ENCODE results near the gene MAN1A2. TPM values are rescaled to one million over a fixed set of nuclear protein-coding genes. Genes with fewer than 3 reads are reported as not detected.

Gene MAN1A2
- total RNA-seq, 1 donor: 43.7 TPM

DNA sequence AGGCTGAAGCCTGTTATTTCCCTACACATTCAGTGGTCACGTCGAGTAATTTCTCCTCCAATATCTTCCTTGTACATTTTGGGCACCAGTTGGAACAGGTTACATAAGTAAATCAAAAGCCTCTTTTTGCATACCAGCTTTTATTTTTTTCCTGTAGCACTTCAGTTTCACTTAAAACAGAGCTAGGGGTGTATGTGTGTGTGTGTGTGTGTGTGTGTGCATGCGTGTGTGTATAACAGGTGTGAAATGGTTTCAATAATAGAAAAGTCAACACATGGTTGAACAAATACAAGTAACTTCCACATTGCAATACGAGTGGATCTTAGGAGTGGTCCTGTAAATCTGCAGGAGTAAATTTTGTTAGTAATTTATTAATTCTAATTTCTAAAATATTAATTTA, 3.0 kb upstream of the MAN1A2 start:
- no peak for DNase-seq (ENCODE audit: low read depth)
- H3K4me3 ChIP-seq (ENCODE audit: low read depth, low read length): no peak overlapping the region
- TF ChIP-seq, protein P1, sequence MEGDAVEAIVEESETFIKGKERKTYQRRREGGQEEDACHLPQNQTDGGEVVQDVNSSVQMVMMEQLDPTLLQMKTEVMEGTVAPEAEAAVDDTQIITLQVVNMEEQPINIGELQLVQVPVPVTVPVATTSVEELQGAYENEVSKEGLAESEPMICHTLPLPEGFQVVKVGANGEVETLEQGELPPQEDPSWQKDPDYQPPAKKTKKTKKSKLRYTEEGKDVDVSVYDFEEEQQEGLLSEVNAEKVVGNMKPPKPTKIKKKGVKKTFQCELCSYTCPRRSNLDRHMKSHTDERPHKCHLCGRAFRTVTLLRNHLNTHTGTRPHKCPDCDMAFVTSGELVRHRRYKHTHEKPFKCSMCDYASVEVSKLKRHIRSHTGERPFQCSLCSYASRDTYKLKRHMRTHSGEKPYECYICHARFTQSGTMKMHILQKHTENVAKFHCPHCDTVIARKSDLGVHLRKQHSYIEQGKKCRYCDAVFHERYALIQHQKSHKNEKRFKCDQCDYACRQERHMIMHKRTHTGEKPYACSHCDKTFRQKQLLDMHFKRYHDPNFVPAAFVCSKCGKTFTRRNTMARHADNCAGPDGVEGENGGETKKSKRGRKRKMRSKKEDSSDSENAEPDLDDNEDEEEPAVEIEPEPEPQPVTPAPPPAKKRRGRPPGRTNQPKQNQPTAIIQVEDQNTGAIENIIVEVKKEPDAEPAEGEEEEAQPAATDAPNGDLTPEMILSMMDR (IDR thresholded peaks at IDR 0.05; ENCODE audit: insufficient read depth, low read length): no peak

DNA sequence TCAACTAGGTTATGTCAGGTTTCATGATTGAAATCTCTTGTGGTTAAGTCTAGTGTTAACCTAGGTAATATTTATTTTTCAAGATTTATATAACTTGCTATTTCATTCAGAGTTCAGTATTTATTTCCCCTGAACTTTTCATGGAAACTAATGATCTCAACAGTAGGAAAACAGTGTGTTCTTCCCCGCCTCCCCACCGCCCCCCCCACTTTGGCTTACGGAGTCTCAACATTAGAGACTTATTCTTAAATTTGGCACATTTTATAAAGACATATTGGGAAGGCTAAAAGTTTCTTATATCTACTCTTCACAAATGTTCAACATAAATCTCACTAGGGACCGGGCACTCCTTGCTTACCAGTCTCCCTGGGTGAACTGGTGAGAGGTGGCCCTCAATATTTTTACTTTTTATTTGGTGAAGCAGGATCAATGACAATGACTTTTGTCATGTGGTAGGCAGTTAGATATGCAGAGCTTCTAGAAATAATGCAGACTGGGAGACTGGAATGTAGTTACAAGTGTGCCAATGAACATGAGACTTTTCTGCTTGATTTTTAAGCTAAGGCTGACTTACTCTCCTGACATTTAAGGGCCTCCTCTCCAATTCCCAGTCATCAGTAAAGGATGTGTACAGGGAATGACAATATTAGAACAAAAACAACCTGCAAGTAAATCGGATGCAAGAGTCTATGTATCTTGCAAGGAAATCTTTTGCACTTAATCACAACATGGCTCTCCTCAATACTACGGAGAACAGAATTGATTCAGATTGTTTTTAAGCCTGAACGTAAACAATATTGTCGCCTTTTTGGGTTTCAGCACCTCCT, 1.7 kb upstream of the MAN1A2 start:
- H3K4me3 ChIP-seq (ENCODE audit: low read depth, low read length): peak overlapping the region; percentile 75
- TF ChIP-seq, protein P1 (IDR thresholded peaks at IDR 0.05; ENCODE audit: insufficient read depth, low read length): no peak
- DNase-seq (ENCODE audit: low read depth): peak; percentile 43

DNA sequence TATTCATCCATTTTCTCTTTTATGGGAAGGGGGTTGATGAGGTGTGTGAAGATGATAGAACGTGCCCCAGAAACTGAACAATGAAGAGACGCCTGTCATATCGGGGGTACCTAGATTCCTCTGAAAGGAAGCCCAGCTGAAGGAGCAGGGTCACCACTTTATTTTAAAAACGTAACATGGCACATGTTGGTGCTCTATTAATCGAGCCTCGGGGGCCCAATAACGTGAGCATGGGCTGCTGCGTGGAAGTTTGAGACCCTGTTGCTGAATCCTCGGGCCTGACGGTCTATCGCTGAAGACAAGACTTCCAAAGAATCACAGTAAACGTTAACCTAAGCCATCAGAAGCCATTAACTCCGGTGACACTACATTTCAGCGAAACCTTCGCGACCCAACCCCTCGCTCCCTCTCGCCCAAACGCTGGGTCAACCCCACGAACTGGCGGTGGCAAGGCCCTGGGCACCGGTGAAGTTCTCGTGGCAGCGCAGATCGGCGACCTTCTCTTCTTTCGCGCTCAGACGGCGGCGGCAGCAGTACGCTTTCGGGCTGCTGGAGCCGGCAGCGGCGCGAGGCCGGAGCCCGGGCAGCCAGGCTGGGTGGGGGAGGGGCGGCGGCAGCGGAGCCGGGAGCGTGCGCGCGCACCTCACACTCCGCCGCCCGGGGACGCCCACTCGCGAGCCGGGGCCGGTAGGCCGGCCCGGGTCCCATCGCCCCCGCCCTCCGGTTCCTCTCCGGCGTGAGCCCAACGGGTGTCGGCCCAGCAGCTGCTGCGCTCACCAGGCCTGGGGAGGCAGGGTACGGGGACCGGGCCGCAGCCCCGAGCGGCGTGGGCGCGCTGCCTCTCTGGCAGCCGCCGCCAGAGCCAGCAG, 838 bp upstream of the MAN1A2 start:
- DNase-seq (ENCODE audit: low read depth): peak; percentile 67
- TF ChIP-seq, protein P1 (IDR thresholded peaks at IDR 0.05; ENCODE audit: insufficient read depth, low read length): no peak
- peak overlapping the region; percentile 75 for H3K4me3 ChIP-seq (ENCODE audit: low read depth, low read length)

DNA sequence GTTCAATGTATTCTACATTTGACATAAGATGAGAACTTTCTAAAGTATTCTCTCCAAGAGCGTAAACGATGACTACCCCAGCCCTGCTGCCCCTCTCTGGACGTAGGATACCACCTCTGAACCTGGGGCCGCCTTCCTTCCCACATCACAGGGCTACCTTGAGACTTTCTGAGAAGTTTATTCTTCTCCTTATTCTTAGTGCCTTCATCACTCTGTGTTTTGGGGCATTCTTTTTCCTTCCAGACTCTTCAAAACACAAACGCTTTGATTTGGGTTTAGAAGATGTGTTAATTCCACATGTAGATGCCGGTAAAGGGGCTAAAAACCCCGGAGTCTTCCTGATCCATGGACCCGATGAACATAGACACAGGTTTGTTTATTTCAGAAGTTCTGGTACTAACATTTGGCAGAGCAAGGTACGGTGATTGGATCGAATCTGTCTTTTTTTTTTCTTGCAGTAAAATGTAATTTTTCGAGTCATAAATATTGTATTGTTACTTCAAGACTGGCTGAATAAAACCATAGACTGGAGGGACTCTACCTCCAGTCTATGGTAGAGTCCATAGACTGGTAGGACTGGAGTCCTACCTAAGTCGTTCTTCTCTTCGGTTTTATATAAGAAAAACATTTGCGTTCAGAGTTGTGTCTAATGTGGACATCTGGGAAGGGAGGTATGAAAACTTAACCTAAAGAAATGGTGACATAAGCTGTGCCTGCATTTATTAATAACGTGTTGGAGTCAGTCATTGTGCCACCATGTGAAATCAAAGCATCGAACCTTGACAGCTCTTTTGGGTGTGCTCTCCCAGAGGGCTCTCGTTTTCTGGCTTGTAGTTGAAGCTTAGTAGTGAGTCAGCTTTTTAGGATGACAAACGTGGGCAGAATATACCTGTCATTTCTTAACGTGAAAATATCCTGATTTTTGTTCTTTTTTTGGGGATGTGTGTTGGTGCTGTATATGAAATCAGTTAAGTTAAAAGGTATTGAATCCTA, 1.2 kb downstream of the MAN1A2 start:
- no peak for DNase-seq (ENCODE audit: low read depth)
- peak overlapping the region; percentile 75 for H3K4me3 ChIP-seq (ENCODE audit: low read depth, low read length)
- TF ChIP-seq, protein P1 (IDR thresholded peaks at IDR 0.05; ENCODE audit: insufficient read depth, low read length): no peak

DNA sequence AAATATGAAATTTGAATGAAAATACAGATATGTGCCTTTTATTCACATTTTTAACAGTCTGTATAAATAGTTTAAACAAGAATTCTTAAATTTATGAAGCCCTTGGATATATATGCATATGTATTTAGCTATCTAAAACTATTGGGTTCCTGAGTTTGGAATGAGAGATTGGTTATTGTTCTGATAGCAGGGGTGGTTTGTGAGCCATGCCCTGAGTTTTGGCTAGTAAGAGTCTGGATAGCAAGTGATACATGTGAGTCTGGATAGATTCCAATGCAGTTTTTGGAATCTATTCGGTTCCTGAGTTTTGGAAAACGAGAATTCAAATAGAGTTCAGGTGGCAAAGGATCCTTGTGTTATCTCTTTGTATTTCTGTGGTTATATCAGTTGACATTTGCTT, 2.8 kb downstream of the MAN1A2 start:
- H3K4me3 ChIP-seq (ENCODE audit: low read depth, low read length): peak overlapping the region; percentile 75
- TF ChIP-seq, protein P1 (IDR thresholded peaks at IDR 0.05; ENCODE audit: insufficient read depth, low read length): no peak
- no peak for DNase-seq (ENCODE audit: low read depth)

DNA sequence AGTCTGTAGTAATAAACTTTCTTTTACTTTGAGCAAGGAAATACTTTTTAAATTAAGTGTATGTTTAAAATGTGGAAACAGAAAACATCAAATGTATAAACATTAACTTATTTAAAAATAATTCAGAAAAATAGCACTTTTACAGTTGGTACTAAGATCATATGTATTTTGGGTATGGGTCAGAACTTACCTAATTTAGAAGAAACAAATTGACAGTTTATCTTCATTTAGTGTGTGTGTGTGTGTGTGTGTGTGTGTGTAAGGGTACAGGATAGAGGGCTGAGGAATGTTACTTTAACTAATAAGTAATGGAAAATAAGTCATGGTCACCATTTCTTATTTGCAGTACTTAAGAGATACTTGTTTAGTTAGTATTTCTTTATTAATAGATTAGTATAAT, 3.3 kb downstream of the MAN1A2 start:
- TF ChIP-seq, protein P1 (IDR thresholded peaks at IDR 0.05; ENCODE audit: insufficient read depth, low read length): no peak
- no peak for DNase-seq (ENCODE audit: low read depth)
- H3K4me3 ChIP-seq (ENCODE audit: low read depth, low read length): peak overlapping the region; percentile 75

All from fibroblast of the aortic adventitia (primary cell).